ENCODE results near the gene KCNJ5.
A peak's percentile ranks its signal among the peaks of the same experiment; 100 is the strongest.

Gene KCNJ5

DNA sequence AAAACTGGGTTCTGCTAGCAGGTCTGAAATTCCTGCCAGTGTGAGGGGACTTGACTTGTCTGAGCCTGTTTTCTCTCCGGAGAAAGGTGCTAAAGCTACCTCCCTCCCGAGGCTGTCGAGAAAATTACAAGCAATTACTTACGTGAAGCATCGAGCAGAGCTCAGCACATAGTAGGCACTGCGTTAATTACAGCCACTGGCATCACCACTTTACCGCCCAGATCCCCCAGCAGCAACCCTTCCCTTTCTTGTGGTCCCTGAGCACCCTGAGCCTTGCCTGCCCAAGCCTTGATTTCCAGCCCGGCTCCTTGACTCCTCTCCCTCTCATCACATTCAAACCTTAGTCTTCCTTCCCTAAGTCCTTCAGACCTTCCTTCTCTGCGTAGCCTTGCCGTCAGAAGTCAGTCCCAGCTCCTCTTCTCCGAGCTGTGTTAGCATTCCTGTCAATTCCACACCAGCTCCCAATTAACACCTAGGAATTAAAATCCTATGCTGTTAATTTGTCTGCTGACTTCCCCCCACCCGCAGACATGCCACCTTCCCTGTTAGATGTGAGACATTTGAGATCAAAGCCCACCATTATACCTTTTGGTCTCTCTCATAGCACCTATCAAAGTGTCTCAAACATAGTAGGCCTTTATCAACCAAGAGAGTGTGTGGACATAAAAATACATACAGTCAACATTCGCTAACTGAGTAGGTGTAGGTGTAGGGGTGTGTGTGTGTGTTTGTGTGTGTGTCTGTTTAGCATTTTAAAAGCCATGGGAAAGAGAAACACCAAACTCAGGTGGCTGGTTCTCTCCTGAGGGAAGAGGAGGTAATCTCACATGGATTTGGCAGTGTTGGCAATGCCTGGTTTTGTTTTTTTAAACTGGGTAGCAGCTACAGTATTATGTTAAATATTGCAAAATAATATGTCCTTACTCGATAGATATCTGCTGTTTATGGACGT is 2.8 kb upstream of the KCNJ5 start:
- H3K4me3 ChIP-seq (ENCODE audit: low read length): no peak overlapping the region
- DNase-seq (ENCODE audit: low read depth): no peak
- TF ChIP-seq, protein P1, sequence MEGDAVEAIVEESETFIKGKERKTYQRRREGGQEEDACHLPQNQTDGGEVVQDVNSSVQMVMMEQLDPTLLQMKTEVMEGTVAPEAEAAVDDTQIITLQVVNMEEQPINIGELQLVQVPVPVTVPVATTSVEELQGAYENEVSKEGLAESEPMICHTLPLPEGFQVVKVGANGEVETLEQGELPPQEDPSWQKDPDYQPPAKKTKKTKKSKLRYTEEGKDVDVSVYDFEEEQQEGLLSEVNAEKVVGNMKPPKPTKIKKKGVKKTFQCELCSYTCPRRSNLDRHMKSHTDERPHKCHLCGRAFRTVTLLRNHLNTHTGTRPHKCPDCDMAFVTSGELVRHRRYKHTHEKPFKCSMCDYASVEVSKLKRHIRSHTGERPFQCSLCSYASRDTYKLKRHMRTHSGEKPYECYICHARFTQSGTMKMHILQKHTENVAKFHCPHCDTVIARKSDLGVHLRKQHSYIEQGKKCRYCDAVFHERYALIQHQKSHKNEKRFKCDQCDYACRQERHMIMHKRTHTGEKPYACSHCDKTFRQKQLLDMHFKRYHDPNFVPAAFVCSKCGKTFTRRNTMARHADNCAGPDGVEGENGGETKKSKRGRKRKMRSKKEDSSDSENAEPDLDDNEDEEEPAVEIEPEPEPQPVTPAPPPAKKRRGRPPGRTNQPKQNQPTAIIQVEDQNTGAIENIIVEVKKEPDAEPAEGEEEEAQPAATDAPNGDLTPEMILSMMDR (conservative IDR thresholded peaks at IDR 0.05; ENCODE audit: low read length): no peak

DNA sequence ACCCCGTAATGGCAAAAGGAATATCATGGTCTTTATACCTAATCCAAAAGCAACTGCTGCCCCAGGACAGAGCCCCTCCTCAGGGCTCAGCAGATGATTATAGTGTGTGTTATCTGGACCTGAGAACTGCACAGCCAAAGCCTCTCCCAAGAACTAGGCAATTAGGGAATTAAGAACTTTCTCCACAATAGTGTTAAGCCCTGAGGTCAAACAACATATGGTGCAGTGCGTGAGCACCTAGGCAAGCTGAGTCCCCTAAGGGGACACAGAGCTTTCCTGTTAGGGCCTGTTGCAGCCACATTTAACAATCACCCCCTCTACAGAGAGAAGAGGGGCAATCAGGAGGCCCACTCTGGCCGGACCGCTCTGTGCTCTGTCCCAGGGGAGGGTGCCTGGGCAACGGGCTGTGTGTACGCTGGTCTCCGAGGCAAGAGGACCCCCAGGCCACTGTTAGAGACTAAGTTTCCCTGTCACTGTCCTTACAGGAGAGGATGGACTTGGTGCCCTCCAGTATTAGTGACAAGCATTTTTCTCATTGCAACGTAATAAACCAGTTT is 1.4 kb upstream of the KCNJ5 start:
- DNase-seq (ENCODE audit: low read depth): no peak
- TF ChIP-seq, protein P1 (conservative IDR thresholded peaks at IDR 0.05; ENCODE audit: low read length): no peak
- H3K4me3 ChIP-seq (ENCODE audit: low read length): no peak overlapping the region

DNA sequence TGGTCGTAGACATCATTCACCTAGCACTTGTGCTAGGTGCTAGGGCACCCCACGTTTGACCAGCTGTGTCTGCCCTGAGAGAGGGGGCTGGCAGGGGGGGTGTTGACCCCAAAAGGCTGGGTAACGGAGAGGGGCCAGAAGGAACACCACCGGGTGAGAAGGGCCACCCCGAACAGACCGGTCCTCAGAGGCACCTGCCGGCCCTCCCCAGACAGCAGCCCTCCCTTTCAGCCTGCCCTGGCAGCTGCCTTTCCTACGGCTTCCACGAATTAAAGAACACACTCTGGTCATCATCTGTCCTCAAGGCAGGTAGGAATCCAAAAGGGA is 977 bp upstream of the KCNJ5 start:
- DNase-seq (ENCODE audit: low read depth): no peak
- peak overlapping the region; percentile 53 for H3K4me3 ChIP-seq (ENCODE audit: low read length)
- TF ChIP-seq, protein P1 (conservative IDR thresholded peaks at IDR 0.05; ENCODE audit: low read length): no peak

DNA sequence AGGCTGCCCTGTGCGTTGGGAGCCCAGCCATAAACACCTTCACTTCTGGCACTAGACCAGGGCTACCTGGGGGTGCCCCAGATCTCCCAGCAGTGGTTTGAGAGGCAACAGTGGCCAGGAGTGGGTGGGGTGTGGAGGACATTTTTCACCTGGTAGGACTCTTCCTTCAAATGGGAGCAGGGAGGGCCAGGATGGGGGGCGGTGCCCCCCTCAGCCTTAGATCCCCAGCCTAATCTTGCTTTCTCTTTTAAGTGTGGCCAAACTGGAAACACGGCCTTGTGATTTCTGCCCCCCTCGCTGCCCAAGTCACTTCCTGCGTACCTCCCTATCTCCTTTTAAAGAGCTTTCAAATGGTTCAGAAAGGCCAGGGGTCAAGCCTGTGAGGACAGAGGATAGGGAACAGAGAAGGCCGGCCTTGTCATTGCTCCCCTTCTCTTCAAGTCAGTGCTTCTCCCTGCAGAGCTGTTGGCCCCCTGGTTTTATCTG is 800 bp downstream of the KCNJ5 start:
- DNase-seq (ENCODE audit: low read depth): no peak
- TF ChIP-seq, protein P1 (conservative IDR thresholded peaks at IDR 0.05; ENCODE audit: low read length): no peak
- no peak overlapping the region for H3K4me3 ChIP-seq (ENCODE audit: low read length)

DNA sequence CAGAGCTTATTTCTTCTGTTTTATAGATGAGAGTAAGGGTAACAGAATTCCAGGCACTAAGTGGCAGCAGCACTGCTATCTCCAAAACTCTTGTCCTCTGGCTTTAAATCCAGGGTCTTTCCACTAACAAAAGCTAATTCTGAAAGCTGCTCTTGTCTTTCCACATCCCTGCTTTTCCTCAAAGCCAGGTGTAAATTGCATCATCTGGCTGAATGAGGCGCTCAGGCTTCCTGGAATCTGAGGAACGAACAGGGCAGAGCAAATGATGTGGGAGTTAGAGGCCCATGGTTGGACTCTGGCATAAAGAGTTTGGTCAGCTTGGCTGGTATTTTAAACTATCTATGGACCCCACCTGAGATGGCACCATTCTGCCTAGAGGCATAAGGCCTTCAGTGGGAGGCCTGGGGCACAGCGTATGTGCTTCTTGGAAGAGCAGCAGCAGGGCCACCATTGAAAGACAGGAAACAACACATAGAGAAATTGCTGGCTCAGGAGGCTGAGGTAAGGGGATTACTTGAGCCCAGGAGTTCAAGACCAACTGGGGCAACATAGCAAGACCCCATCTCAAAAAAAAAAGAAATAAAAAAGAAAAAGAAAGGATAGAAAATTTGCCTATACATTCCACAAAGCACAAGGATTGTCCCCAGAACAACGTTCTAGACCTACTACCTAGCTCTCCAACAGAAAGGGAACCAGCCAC is 1.9 kb downstream of the KCNJ5 start:
- TF ChIP-seq, protein P1 (conservative IDR thresholded peaks at IDR 0.05; ENCODE audit: low read length): no peak
- H3K4me3 ChIP-seq (ENCODE audit: low read length): no peak overlapping the region
- no peak for DNase-seq (ENCODE audit: low read depth)

DNA sequence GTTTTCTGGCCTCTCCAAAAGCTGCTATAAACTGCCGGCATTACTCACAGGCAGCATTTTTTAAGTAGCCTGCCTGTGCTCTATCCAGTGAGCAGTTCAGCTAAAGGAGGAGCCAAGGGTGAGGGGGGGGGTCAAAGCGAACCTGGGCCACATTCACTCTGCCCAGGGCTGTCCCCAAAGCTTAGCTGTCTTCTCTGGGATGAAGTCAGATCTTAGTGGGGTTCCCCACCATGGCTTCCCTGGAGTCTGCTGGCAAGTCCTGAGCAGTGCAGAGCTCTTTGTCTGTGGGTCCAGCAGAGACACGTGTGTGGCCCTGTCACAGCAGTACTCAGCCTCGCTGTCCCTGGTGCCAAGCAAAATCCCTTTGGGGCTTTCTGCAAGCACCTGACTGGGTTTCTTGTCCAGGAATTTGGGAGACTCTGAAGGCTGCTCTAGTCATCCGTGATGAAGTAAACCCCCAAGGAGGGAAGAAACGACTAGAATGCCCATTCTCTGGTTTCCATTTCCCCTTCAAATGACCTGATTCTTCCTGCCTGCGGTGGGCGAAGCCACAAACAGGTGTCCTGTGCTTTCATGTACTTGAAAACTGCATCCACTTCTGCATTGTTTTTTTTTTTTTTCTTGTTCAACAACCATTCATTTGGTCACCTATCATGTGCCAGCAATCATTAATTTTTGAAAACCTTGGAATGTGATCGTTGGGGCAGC is 2.6 kb downstream of the KCNJ5 start:
- TF ChIP-seq, protein P1 (conservative IDR thresholded peaks at IDR 0.05; ENCODE audit: low read length): no peak
- DNase-seq (ENCODE audit: low read depth): no peak
- no peak overlapping the region for H3K4me3 ChIP-seq (ENCODE audit: low read length)
